A549 (cell line): ENCODE measurements around the gene UBE2E1. TPM values are rescaled to one million over a fixed set of nuclear protein-coding genes. Genes with fewer than 3 reads are reported as not detected.

ENCODE experiments used
- ATAC-seq, 2 experiments: fragments of 200-7000 bp in 1 of 2; fragments of >200 bp in 1 of 2; cut with Nextera tagmentation in 1 of 2; cut with Tn5 transposase in 1 of 2; 3 replicates each; pipeline versions ENCODE4 v1.8.0 to v1.9.1; 2018 to 2020; ENCODE audit warnings: mild to moderate bottlenecking in 1 of 2, moderate library complexity in 1 of 2
- CTCF ChIA-PET: fragments of 300-600 bp; sonication (Branson Sonifier 250); formaldehyde crosslinking; extraction: SDS; loops from one replicate; lab custom pipeline; 2021; ENCODE audit warnings: antibody characterized with exemption, inconsistent platforms; lab: Yijun Ruan, JAX
- POLR2A ChIA-PET: fragments of 350-600 bp; formaldehyde crosslinking; extraction: SDS; loops from one replicate; lab custom pipeline; 2021; ENCODE audit warnings: antibody characterized with exemption, inconsistent platforms; lab: Yijun Ruan, JAX
- DNase-seq, 2 experiments: peaks; one replicate each; pipeline versions ENCODE4 v3.0.0 to v3.0.0-alpha.2; 2011 to 2016; ENCODE audit warnings: low read depth in 1 of 2, low spot score in 1 of 2
- FAIRE-seq: peaks from 2 replicates; lab custom pipeline; 2011; peaks lifted over from hg19 to GRCh38; lab: Jason Lieb, UNC
- H3K27ac ChIP-seq, 2 experiments: fragments of >200 bp; sonication (Bioruptor Twin); formaldehyde crosslinking; 3 replicates each; pipeline ENCODE4 v1.5.1; 2016 to 2017
- H3K4me1 ChIP-seq: fragments of >200 bp; sonication (Bioruptor Twin); formaldehyde crosslinking; 3 replicates; pipeline ENCODE4 v1.6.1; 2016
- H3K4me2 ChIP-seq: fragments of >200 bp; sonication (Bioruptor Twin); formaldehyde crosslinking; 3 replicates; pipeline ENCODE4 v1.6.1; 2016
- H3K4me3 ChIP-seq: fragments of >200 bp; sonication (Bioruptor Twin); formaldehyde crosslinking; 3 replicates; pipeline ENCODE4 v1.5.1; 2016
- H3K9me3 ChIP-seq: fragments of >200 bp; sonication (Bioruptor Twin); formaldehyde crosslinking; 3 replicates; pipeline ENCODE4 v1.6.1; 2016
- BHLHE40 ChIP-seq: IDR thresholded peaks from 2 replicates; pipeline ENCODE4 v1.6.1; 2012; ENCODE audit warnings: low read depth, low read length, inconsistent platforms
- CEBPB ChIP-seq, 2 experiments: fragments of >200 bp in 1 of 2; sonication (Bioruptor Twin) in 1 of 2; formaldehyde crosslinking in 1 of 2; IDR thresholded peaks; 2 replicates each; pipeline ENCODE4 v1.6.1; 2012 to 2016
- CHD2 ChIP-seq: fragments of 150-350 bp; IDR thresholded peaks from 2 replicates; pipeline ENCODE4 v1.6.1; 2014; ENCODE audit warnings: low read length; ENCODE audit not compliant: partially characterized antibody
- CHD4 ChIP-seq: fragments of 200-600 bp; sonication (generic); IDR thresholded peaks from 2 replicates; pipeline ENCODE4 v1.6.1; 2016; ENCODE audit warnings: antibody characterized with exemption, mild to moderate bottlenecking, borderline replicate concordance
- HOXB13 ChIP-seq: fragments of 250-450 bp; sonication (Bioruptor Pico); IDR thresholded peaks from 2 replicates; pipeline ENCODE4 v1.5.0; 2020; ENCODE audit warnings: low read depth, mild to moderate bottlenecking, moderate library complexity
- JUNB ChIP-seq: fragments of >200 bp; sonication (Bioruptor Twin); formaldehyde crosslinking; IDR thresholded peaks from 2 replicates; pipeline ENCODE4 v1.6.1; 2016
- KDM1A ChIP-seq: fragments of 200-600 bp; sonication (generic); IDR thresholded peaks from 2 replicates; pipeline ENCODE4 v1.6.1; 2016; ENCODE audit warnings: low read depth, mild to moderate bottlenecking
- KDM5A ChIP-seq: fragments of 200-600 bp; sonication (generic); IDR thresholded peaks from 2 replicates; pipeline ENCODE4 v1.6.1; 2016; ENCODE audit warnings: antibody characterized with exemption, mild to moderate bottlenecking
- MAFK ChIP-seq: fragments of 450-650 bp; IDR thresholded peaks from 2 replicates; pipeline ENCODE4 v1.6.1; 2014; ENCODE audit not compliant: partially characterized antibody
- MAZ ChIP-seq: fragments of 150-350 bp; IDR thresholded peaks from 2 replicates; pipeline ENCODE4 v1.6.1; 2014; ENCODE audit warnings: antibody characterized with exemption, low read depth, low read length, borderline replicate concordance
- NFE2L2 ChIP-seq: fragments of 150-350 bp; conservative IDR thresholded peaks from 2 replicates; pipeline ENCODE4 v1.6.1; 2014; ENCODE audit warnings: low read length
- NPAS2 ChIP-seq: fragments of 250-450 bp; sonication (Bioruptor Pico); IDR thresholded peaks from 2 replicates; pipeline ENCODE4 v1.8.0; 2022; ENCODE audit warnings: mild to moderate bottlenecking, moderate library complexity, borderline replicate concordance
- NR3C1 ChIP-seq: fragments of >200 bp; sonication (Bioruptor Twin); formaldehyde crosslinking; IDR thresholded peaks from 3 replicates; pipeline ENCODE4 v1.6.1; 2017
- PBX3 ChIP-seq: IDR thresholded peaks from 2 replicates; pipeline ENCODE4 v1.6.1; 2012
- PHF8 ChIP-seq: fragments of 200-600 bp; sonication (generic); IDR thresholded peaks from 2 replicates; pipeline ENCODE4 v1.6.1; 2016; ENCODE audit warnings: low read depth, mild to moderate bottlenecking, antibody characterized with exemption, moderate library complexity, borderline replicate concordance
- POLR2AphosphoS2 ChIP-seq: conservative IDR thresholded peaks from 2 replicates; pipeline ENCODE4 v1.6.1; 2012; ENCODE audit warnings: low read length, improper control_type of control experiment, inconsistent platforms
- RNF2 ChIP-seq: fragments of 200-600 bp; sonication (generic); IDR thresholded peaks from 2 replicates; pipeline ENCODE4 v1.6.1; 2016; ENCODE audit warnings: low read depth, mild to moderate bottlenecking, antibody characterized with exemption, moderate library complexity, borderline replicate concordance
- SREBF2 ChIP-seq: fragments of 450-650 bp; IDR thresholded peaks from 2 replicates; pipeline ENCODE4 v1.6.1; 2014; ENCODE audit warnings: mild to moderate bottlenecking, moderate library complexity
- TFCP2L1 ChIP-seq: fragments of 250-450 bp; sonication (Bioruptor Pico); IDR thresholded peaks from 2 replicates; pipeline ENCODE4 v1.5.0; 2021; ENCODE audit warnings: mild to moderate bottlenecking
- TP53 ChIP-seq: fragments of 250-450 bp; sonication (Bioruptor Pico); IDR thresholded peaks from 2 replicates; pipeline ENCODE4 v1.5.0; 2021; ENCODE audit warnings: mild to moderate bottlenecking, moderate library complexity
- ZC3H11A ChIP-seq: fragments of 450-650 bp; IDR thresholded peaks from 2 replicates; pipeline ENCODE4 v1.6.1; 2014; ENCODE audit warnings: antibody characterized with exemption, mild to moderate bottlenecking
- ZFP36 ChIP-seq: fragments of 450-650 bp; IDR thresholded peaks from 2 replicates; pipeline ENCODE4 v1.6.1; 2014; ENCODE audit warnings: borderline replicate concordance; ENCODE audit not compliant: partially characterized antibody
- ZNF302 ChIP-seq: fragments of 250-450 bp; sonication (Bioruptor Pico); IDR thresholded peaks from 2 replicates; pipeline ENCODE4 v1.9.0; 2021; ENCODE audit warnings: inconsistent platforms, mild to moderate bottlenecking, moderate library complexity
- WGBS: methylation state at CpG from one replicate; pipeline ENCODE4 v1.1.6; 2017; ENCODE audit errors: missing lambda C conversion rate; 5-methylcytosine and 5-hydroxymethylcytosine counted together
- polyA plus RNA-seq, 4 experiments: library from polyadenylated mRNA; depleted of rRNA in 3 of 4; stranded (reverse); fragments of >200 nt; fragmentation: RNase III in 1 of 4; extraction: RNeasy Plus Mini Kit Qiagen cat#74134 plus additional on column Dnase treatment in 1 of 4; gene quantifications; 2 replicates in 3 of 4; 3 replicates in 1 of 4; pipeline ENCODE4 v1.2.3, GENCODE V29; 2011 to 2017
- TF ChIP-seq, protein P1 (sequence below): fragments of 150-350 bp; IDR thresholded peaks from 2 replicates; pipeline ENCODE4 v1.6.1; 2014; ENCODE audit warnings: low read depth, mild to moderate bottlenecking, low read length
- TF ChIP-seq, protein P2 (sequence below): fragments of 250-450 bp; sonication (Bioruptor Pico); IDR thresholded peaks from 2 replicates; pipeline ENCODE4 v1.5.0; 2021; ENCODE audit warnings: mild to moderate bottlenecking, moderate library complexity, borderline replicate concordance

UBE2E1 gene
- polyA plus RNA-seq, 2 of the 4 experiments (the other 2 are of a cell fraction): 151 to 198 TPM

DNA sequence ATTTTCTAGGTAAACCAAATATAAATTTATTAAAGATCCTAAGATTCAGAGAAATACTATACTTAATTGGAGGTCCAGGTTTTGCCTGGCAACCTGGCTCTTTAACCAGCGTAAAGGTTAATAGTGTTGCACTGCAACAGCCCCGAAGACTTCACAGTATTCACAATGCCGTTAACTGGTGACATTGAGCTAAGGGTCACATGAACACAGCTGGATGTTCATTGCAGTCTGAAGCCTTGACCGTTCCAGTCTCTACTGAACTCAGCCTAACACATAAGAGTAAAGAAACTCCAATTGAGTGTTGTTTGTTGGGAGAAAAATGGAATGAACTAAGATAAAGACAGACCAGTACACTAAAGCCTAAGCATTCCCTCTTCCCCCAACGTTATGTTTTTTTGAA lies 84.2 kb downstream of the UBE2E1 start (continued):
- no peak for TF ChIP-seq BHLHE40

GRCh38 chr3:23894254-23895061 lies 88.7 kb downstream of the UBE2E1 start:
- Histone ChIP-seq H3K4me1 (peaks cover 2% of the 10 kb centered on the region; the same call in 2 of the 3 replicates), H3K9me3 (no peaks in the 10 kb centered on the region; the same call in 2 of the 3 replicates), H3K27ac (no peak overlapping the region), H3K4me2 (no peak overlapping the region), H3K4me3 (no peak overlapping the region)
- ChIA-PET CTCF (interaction anchor here (0.6 kb wide), 1 partner anchor 16 kb away, joined by 3 read pairs; no protein-coding TSS in a partner anchor), POLR2A (interaction anchor here (2.1 kb wide), 1 partner anchor 23 kb away, joined by 15 read pairs; the partner anchor contains the start of genes NKIRAS1 and RPL15)
- FAIRE-seq: no peak
- WGBS: 84% methylated on average over 8 of the region's 8 CpGs
- peak; percentile 45 to 65 for ATAC-seq
- no peak for DNase-seq
- TF ChIP-seq CHD4 (no peak), KDM5A (no peak), TFCP2L1 (CRISPR knock-in tag) (no peak), PBX3 (no peak), NFE2L2 (no peak), TP53 (no peak), CHD2 (no peak), SREBF2 (no peak), PHF8 (no peak), ZC3H11A (no peak)
- TF ChIP-seq, protein P1, sequence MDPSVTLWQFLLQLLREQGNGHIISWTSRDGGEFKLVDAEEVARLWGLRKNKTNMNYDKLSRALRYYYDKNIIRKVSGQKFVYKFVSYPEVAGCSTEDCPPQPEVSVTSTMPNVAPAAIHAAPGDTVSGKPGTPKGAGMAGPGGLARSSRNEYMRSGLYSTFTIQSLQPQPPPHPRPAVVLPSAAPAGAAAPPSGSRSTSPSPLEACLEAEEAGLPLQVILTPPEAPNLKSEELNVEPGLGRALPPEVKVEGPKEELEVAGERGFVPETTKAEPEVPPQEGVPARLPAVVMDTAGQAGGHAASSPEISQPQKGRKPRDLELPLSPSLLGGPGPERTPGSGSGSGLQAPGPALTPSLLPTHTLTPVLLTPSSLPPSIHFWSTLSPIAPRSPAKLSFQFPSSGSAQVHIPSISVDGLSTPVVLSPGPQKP: no peak
- TF ChIP-seq, protein P2, sequence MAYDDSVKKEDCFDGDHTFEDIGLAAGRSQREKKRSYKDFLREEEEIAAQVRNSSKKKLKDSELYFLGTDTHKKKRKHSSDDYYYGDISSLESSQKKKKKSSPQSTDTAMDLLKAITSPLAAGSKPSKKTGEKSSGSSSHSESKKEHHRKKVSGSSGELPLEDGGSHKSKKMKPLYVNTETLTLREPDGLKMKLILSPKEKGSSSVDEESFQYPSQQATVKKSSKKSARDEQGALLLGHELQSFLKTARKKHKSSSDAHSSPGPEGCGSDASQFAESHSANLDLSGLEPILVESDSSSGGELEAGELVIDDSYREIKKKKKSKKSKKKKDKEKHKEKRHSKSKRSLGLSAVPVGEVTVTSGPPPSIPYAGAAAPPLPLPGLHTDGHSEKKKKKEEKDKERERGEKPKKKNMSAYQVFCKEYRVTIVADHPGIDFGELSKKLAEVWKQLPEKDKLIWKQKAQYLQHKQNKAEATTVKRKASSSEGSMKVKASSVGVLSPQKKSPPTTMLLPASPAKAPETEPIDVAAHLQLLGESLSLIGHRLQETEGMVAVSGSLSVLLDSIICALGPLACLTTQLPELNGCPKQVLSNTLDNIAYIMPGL (CRISPR knock-in tag): no peak

GRCh38 chr3:23895181-23895580 lies 89.4 kb downstream of the UBE2E1 start:
- WGBS: 95% methylated on average over 4 of the region's 4 CpGs
- no peak for FAIRE-seq
- CTCF ChIA-PET: no interaction called here
- Histone ChIP-seq H3K27ac (no peak overlapping the region), H3K4me1 (no peaks in the 10 kb centered on the region)
- no peak for DNase-seq
- POLR2A ChIA-PET: interaction anchor here (2.1 kb wide), 1 partner anchor 22 kb away, joined by 15 read pairs; the partner anchor contains the start of genes NKIRAS1 and RPL15
- no peak for TF ChIP-seq JUNB
- TF ChIP-seq NPAS2 (CRISPR knock-in tag): no peak
- no peak for TF ChIP-seq ZFP36
- TF ChIP-seq NR3C1: no peak
- TF ChIP-seq SREBF2: no peak
- no peak for TF ChIP-seq POLR2AphosphoS2
- no peak for TF ChIP-seq KDM1A
- no peak for TF ChIP-seq BHLHE40
- no peak for TF ChIP-seq MAZ
- no peak for TF ChIP-seq MAFK
- no peak for TF ChIP-seq HOXB13 (CRISPR knock-in tag)
- TF ChIP-seq CEBPB (IDR thresholded peaks at IDR 0.05): no peak
- no peak for TF ChIP-seq RNF2
- TF ChIP-seq, protein P2 (CRISPR knock-in tag): no peak
- no peak for TF ChIP-seq ZNF302 (CRISPR knock-in tag)
- no peak for TF ChIP-seq TP53
- TF ChIP-seq, all 56 proteins: peak for 0
- Histone ChIP-seq H3K4me3 (no peak overlapping the region), H3K4me2 (no peak overlapping the region), H3K9me3 (no peaks in the 10 kb centered on the region; the same call in 2 of the 3 replicates)
- no peak for ATAC-seq
